SKM-1 (cell line): Measurements from ENCODE around the gene ARHGAP22.

ENCODE experiments used
- DNase-seq: peaks from one replicate; lab custom pipeline; 2025; ENCODE audit not compliant: unreplicated experiment; lab: John Stamatoyannopoulos, UW

ARHGAP22 gene

GRCh38 chr10:48608279-48608681 lies 3.4 kb upstream of the ARHGAP22 start:
- DNase-seq, result peak; percentile 21

GRCh38 chr10:48607356-48608278 lies 2.7 kb upstream of the ARHGAP22 start:
- DNase-seq, result no peak

GRCh38 chr10:48606530-48607355 lies 1.9 kb upstream of the ARHGAP22 start:
- peak; percentile 82 for DNase-seq

- DNase-seq, result no peak
Measured at GRCh38 chr10:48605786-48606529, 1.1 kb upstream of the ARHGAP22 start.

GRCh38 chr10:48604039-48604990 lies 558 bp downstream of the ARHGAP22 start:
- DNase-seq, result no peak

GRCh38 chr10:48603421-48604038 lies 1.3 kb downstream of the ARHGAP22 start:
- DNase-seq, result no peak

- DNase-seq, result no peak
Measured at GRCh38 chr10:48602401-48603135, 2.3 kb downstream of the ARHGAP22 start.

- DNase-seq, result no peak
Measured at GRCh38 chr10:48601789-48602188, 3.1 kb downstream of the ARHGAP22 start.

GRCh38 chr10:48600645-48601505 lies 4.0 kb downstream of the ARHGAP22 start:
- DNase-seq, result no peak

GRCh38 chr10:48599830-48600134 lies 5.1 kb downstream of the ARHGAP22 start:
- DNase-seq, result no peak

GRCh38 chr10:48598936-48599829 lies 5.7 kb downstream of the ARHGAP22 start:
- no peak for DNase-seq

GRCh38 chr10:48598243-48598935 lies 6.5 kb downstream of the ARHGAP22 start:
- no peak for DNase-seq

- no peak for DNase-seq
Measured at GRCh38 chr10:48595539-48595932, 9.3 kb downstream of the ARHGAP22 start.

- DNase-seq, result no peak
Measured at GRCh38 chr10:48594803-48595538, 9.9 kb downstream of the ARHGAP22 start.

- DNase-seq, result no peak
Measured at GRCh38 chr10:48594371-48594770, 10.5 kb downstream of the ARHGAP22 start.

- no peak for DNase-seq
Measured at GRCh38 chr10:48592346-48592745, 12.5 kb downstream of the ARHGAP22 start.
